Measurements from ENCODE around the gene ATP6V0B.

ATP6V0B gene

GRCh38 chr1:43974443-43975248, at the start of gene ATP6V0B:
ATP6V0B (plus strand) TSS chr1:43974960; CDS start chr1:43975041, 81 bp downstream.
- DNase-seq (ENCODE audit: low read depth), result peak; percentile 92

DNA sequence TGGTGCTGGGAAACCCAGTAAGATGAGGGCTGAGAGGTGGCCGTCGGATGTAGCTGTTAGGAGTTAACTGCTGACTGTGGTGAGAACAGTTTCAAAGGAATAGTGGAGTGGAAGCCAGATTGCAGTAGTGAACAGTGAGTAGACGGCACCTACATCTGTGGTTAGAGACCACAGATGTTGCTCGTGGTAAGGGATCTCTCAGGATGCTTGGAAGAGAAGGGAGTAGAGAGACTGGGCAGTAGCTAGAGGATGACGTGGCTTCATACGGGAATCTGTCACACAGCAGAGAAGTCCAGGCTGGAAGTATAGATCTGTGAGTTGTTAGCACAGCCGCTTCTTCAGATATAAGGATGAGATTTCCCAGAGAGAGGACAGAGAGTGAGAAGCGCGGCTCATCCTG, 48.9 kb upstream of the ATP6V0B start:
- no peak for DNase-seq (ENCODE audit: low read depth)

- no peak for DNase-seq (ENCODE audit: low read depth)
Observed at GRCh38 chr1:43930168-43930948, 44.4 kb upstream of the ATP6V0B start.

DNA sequence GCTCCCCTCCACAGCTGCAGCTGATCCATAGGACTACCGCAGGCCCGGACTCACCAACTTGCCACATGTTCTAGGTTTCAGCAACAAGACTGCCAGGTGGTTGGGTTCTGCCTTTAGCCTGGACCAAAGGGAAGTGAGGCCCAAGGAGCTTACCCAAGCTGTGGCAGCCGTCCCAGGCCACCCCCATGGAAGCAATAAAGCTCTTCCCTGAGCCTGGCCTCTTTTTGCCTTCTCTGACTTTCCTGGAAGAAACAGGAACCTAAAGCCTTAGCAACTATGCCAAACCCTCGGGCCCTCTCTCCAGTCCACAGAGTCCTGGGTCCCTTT, 43.8 kb upstream of the ATP6V0B start:
- DNase-seq (ENCODE audit: low read depth), result no peak

GRCh38 chr1:43931711-43932660, 42.8 kb upstream of the ATP6V0B start:
- no peak for DNase-seq (ENCODE audit: low read depth)

- DNase-seq (ENCODE audit: low read depth), result no peak
Observed at GRCh38 chr1:43932786-43933385, 41.9 kb upstream of the ATP6V0B start.

- no peak for DNase-seq (ENCODE audit: low read depth)
Observed at GRCh38 chr1:43933386-43934100, 41.2 kb upstream of the ATP6V0B start, which contains the start of gene ARTN. ARTN (plus strand) TSS chr1:43933801; CDS start chr1:43935657, 1,856 bp downstream.

- DNase-seq (ENCODE audit: low read depth), result no peak
Observed at GRCh38 chr1:43934101-43934985, 40.4 kb upstream of the ATP6V0B start.

DNA sequence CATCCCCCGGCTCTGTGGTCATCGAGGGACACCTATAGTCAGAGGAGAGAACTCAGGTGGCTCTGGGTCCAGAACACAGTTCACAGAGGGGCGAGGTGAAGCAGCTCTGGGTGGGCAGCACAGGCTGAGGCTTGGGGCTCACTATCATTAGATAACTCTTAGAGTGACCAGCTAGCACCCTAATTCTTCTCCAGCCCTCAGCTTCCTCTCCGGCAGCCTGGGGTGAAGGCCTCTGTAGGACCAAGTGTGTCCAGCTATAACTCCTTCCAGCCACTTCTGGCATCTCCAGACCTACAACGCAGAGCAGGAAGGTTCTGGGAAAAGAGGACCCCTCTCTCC, 39.8 kb upstream of the ATP6V0B start:
- no peak for DNase-seq (ENCODE audit: low read depth)

DNA sequence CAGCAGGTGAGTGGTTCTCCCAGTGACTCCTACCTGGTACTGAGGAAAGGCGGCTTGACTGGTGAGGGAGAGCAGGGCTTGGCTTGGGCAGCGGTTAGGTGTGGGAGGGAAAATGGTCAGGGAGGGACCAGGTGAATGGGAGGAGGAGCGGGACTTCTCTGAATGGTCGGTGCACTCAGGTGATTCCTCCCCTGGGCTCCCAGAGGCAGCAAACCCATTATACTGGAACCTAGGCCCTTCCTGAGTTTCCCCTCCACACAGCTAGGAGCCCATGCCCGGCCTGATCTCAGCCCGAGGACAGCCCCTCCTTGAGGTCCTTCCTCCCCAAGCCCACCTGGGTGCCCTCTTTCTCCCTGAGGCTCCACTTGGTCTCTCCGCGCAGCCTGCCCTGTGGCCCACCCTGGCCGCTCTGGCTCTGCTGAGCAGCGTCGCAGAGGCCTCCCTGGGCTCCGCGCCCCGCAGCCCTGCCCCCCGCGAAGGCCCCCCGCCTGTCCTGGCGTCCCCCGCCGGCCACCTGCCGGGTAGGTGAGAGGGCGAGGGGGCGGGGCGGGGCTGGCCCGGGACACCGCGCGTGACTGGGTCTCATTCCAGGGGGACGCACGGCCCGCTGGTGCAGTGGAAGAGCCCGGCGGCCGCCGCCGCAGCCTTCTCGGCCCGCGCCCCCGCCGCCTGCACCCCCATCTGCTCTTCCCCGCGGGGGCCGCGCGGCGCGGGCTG, 38.9 kb upstream of the ATP6V0B start:
- DNase-seq (ENCODE audit: low read depth), result no peak

- no peak for DNase-seq (ENCODE audit: low read depth)
Observed at GRCh38 chr1:43936431-43937151, 38.2 kb upstream of the ATP6V0B start.

GRCh38 chr1:43937179-43937865, 37.4 kb upstream of the ATP6V0B start:
- DNase-seq (ENCODE audit: low read depth), result no peak

- DNase-seq (ENCODE audit: low read depth), result no peak
Observed at GRCh38 chr1:43938383-43938782, 36.4 kb upstream of the ATP6V0B start.

- DNase-seq (ENCODE audit: low read depth), result no peak
Observed at GRCh38 chr1:43938892-43939587, 35.7 kb upstream of the ATP6V0B start.

DNA sequence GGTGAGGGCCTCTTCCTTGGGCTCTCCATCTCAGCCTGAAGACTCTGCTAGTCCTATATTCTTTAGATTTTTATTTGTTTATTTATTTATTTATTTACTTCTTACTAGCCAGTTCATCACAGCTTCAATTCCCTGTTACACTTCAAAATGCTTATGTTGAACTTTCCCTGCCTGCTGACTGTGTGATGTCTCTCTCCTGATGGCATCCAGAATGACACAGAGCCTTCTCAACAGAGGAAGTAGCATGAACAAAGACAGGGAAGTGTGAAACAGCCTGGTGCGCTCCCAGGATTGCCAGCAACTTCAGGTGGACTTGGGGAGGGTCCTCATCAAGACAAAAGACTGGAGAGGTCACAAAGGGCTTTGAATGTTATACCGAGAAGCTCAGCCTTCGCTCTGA, 32.3 kb upstream of the ATP6V0B start:
- DNase-seq (ENCODE audit: low read depth), result no peak

- no peak for DNase-seq (ENCODE audit: low read depth)
Observed at GRCh38 chr1:43944860-43945259, 29.9 kb upstream of the ATP6V0B start.

DNA sequence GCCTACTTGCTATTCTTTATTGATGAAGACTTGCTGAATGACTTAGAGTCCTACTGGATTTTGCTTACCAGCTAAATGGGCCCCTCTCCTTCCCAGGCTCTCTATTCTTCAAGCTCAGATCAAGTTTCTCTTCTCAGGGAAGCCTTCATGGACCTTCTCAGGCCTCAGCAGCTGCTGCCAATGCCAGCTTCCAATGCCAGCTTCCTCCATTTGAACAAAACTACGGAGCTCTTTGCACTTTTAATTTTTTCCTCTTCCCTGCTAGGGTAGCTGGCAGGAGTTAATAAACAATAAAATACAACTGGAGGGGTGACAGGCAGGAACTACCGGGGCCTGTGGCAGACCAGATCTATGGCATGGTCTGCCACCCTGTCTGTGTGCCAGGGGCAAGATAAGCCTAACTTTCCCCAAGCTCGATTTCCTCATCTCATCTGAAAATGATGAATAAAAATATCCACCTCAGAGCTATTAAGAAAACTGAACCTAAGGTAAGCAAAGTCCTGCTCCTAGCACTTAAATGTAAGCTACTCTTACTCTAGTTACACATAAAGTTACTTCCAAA, 29.0 kb upstream of the ATP6V0B start:
- no peak for DNase-seq (ENCODE audit: low read depth)

Data from stimulated activated CD8-positive, alpha-beta memory T cell treated with anti-CD3 and anti-CD28 coated beads, Interleukin-15, amount 100 ng/mL, for 24 hours (primary cell).